HepG2 (cell line): ENCODE data around the gene MAP2K7.

Experiments used
- CHD2 ChIP-seq: IDR thresholded peaks from 2 replicates; pipeline ENCODE4 v1.6.1; 2011; ENCODE audit warnings: low read depth, low read length, improper control_type of control experiment
- HNRNPUL1 ChIP-seq: fragments of 200-400 bp; formaldehyde crosslinking; IDR thresholded peaks from 2 replicates; pipeline ENCODE4 v1.6.1; 2017; ENCODE audit warnings: low read depth, mild to moderate bottlenecking, low read length, moderate library complexity
- TF ChIP-seq, protein P1 (sequence below): sonication (generic); formaldehyde crosslinking; IDR thresholded peaks from 2 replicates; pipeline ENCODE4 v1.5.0; 2020; ENCODE audit warnings: mild to moderate bottlenecking, missing genetic modification reagents, moderate library complexity

DNA sequence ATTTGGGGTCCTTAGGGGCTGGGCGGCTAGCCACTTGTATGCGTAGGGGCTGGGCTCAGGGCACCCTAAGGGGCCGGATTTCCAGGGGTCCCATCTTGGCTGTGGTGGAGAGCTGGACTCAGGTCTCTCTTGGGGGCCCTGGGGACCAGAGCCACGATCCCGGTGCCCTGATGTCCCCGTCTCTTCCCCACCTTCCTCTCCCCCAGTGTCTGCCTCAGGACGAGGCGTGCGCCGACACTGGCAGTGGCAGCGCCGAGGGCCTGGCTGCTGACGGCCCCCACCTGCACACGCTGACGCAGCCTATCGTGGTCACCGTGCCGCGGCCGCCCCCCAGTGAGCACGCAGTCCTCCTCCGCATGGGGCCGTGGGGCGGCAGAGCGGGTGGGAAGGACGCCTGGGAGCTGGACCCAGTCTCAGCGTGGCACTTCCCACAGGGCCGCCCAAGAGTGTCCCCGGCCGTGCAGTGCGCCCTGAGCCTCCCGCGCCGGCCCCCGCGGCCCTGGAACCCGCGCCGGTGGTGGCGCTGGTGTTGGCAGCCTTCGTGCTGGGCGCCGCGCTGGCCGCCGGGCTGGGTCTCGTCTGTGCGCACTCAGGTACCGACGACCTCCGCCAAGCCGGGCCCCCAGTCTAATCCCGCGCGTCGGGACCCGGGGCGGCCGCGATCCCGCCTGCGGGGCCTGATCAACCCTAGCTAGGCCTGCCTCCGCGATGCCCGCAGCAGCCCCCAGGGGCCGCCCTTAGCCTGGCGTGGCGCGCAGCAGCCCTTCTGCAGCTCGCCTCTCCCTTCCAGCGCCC is 13.8 kb downstream of the MAP2K7 start:
- TF ChIP-seq CHD2 (no peak), HNRNPUL1 (no peak)
- TF ChIP-seq, protein P1, sequence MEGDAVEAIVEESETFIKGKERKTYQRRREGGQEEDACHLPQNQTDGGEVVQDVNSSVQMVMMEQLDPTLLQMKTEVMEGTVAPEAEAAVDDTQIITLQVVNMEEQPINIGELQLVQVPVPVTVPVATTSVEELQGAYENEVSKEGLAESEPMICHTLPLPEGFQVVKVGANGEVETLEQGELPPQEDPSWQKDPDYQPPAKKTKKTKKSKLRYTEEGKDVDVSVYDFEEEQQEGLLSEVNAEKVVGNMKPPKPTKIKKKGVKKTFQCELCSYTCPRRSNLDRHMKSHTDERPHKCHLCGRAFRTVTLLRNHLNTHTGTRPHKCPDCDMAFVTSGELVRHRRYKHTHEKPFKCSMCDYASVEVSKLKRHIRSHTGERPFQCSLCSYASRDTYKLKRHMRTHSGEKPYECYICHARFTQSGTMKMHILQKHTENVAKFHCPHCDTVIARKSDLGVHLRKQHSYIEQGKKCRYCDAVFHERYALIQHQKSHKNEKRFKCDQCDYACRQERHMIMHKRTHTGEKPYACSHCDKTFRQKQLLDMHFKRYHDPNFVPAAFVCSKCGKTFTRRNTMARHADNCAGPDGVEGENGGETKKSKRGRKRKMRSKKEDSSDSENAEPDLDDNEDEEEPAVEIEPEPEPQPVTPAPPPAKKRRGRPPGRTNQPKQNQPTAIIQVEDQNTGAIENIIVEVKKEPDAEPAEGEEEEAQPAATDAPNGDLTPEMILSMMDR (CRISPR knock-in tag) = no peak
